Measurements from ENCODE around the gene TRABD.

DNA sequence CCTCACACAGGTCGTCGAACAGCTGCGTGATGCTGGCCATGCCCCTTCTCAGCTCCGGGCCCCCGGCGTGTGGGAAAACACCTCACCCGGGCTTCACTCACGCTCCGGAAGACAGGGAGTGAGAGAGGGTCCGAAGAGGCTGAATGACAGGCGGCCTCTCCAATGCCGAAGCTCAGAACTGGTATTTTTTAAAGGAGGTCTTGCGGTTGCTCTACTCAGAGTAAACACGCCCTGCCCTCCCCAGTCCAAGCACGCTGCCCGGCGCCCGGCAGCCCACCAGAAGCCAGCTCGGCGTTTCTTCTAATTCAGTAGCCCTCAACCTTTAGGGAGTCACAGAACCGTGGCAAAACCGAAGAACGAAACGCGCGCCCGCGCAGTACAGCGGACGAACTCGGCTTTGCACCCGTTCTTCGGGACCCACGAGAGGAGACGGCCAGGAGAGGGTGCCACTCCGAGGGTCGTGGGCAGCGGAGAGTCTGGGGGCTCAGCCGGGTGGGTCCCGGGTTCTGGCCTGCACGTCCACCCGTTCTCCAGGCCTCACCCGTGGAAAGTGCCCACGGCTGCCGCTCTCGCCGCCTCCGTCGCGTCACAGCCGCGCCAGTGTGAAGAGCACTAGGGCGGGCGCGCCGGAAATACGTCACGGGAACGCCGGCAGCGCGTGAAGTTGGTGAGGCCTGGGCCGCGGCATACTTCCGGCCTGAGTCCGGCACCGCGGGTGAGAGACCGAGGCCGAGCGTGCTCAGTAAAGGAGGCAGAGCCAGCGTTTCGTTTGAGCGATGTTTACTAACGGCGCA lies 58.9 kb downstream of the TRABD start, which contains the start of gene TUBGCP6:
- peak; percentile 64 for TF ChIP-seq CTCF (IDR thresholded peaks at IDR 0.05; ENCODE audit: poor library complexity, severe bottlenecking)
- peak; percentile 87 for TF ChIP-seq EP300 (conservative IDR thresholded peaks at IDR 0.05; ENCODE audit: poor library complexity, severe bottlenecking)
- TF ChIP-seq TAF1 (IDR thresholded peaks at IDR 0.05; ENCODE audit: low read depth), result peak; percentile 56
- no peak for TF ChIP-seq EZH2 (IDR thresholded peaks at IDR 0.05; ENCODE audit: borderline replicate concordance, insufficient read depth, low read length, poor library complexity, severe bottlenecking)
- peak; percentile 92 for TF ChIP-seq POLR2AphosphoS5 (IDR thresholded peaks at IDR 0.05)
- TF ChIP-seq REST (IDR thresholded peaks at IDR 0.05; ENCODE audit: borderline replicate concordance), result no peak
- peak; percentile 48 for TF ChIP-seq SMC3 (conservative IDR thresholded peaks at IDR 0.05; ENCODE audit: poor library complexity)
- TF ChIP-seq MXI1 (conservative IDR thresholded peaks at IDR 0.05; ENCODE audit: poor library complexity, severe bottlenecking), result peak; percentile 96
- no peak for TF ChIP-seq RAD21 (conservative IDR thresholded peaks at IDR 0.05)

Data from neural cell (in vitro differentiated cells).